ENCODE measurements around the gene POU2F3. TPM values are rescaled to one million over a fixed set of nuclear protein-coding genes. Genes with fewer than 3 reads are reported as not detected.
A peak's percentile ranks its signal among the peaks of the same experiment; 100 is the strongest.

Gene POU2F3
- total and polyA plus RNA-seq, 2 of the 8 experiments (the other 6 are each of a cell fraction or from before 2014, with no cell fraction given): 1.0 to 2.1 TPM

GRCh38 chr11:120236169-120237107, 3.5 kb upstream of the POU2F3 start (continued):
- no peak; the same call in 1 of the 2 replicates for TF ChIP-seq SP4 (IDR thresholded peaks at IDR 0.05; ENCODE audit: low read length)
- TF ChIP-seq CHD1 (IDR thresholded peaks at IDR 0.05; ENCODE audit: low read depth, low read length): no peak
- TF ChIP-seq SUZ12 (IDR thresholded peaks at IDR 0.05; ENCODE audit: low read length): no peak
- no peak for TF ChIP-seq SIN3A (conservative IDR thresholded peaks at IDR 0.05 in 1 of 2, IDR thresholded peaks at IDR 0.05 in 1 of 2; ENCODE audit: low read depth in 1 of 2, low read length in 2 of 2)
- TF ChIP-seq JUN (IDR thresholded peaks at IDR 0.05; ENCODE audit: low read depth, low read length): no peak
- peak; percentile 94 for TF ChIP-seq TBP (IDR thresholded peaks at IDR 0.05; ENCODE audit: low read depth, low read length)
- TF ChIP-seq ATF3 (IDR thresholded peaks at IDR 0.05; ENCODE audit: insufficient read depth, low read depth, low read length): no peak
- TF ChIP-seq EP300 (IDR thresholded peaks at IDR 0.05; ENCODE audit: borderline replicate concordance in 1 of 2, low read depth in 2 of 2, low read length in 2 of 2): 0 out of 3 replicates have a peak, but pooled peaks of 1 of the 2 experiments have one; percentile 16
- no peak for TF ChIP-seq YY1 (IDR thresholded peaks at IDR 0.05; ENCODE audit: low read depth, low read length)
- 0 out of 2 replicates have a peak, but pooled peaks have one; percentile 26 for TF ChIP-seq TCF12 (IDR thresholded peaks at IDR 0.05; ENCODE audit: low read depth, low read length)
- no peak for TF ChIP-seq PHF8 (conservative IDR thresholded peaks at IDR 0.05; ENCODE audit: low read depth, low read length)
- TF ChIP-seq POLR2A (IDR thresholded peaks at IDR 0.05; ENCODE audit: control extremely low read depth in 1 of 2, low read depth in 2 of 2, low read length in 2 of 2): peak in 1 of 2 experiments; percentile 99; a peak in 2 of 3 replicates
- TF ChIP-seq SIX5 (IDR thresholded peaks at IDR 0.05; ENCODE audit: low read depth, low read length): no peak
- TF ChIP-seq TAF7 (optimal IDR thresholded peaks at IDR 0.05; ENCODE audit: borderline replicate concordance, low read depth, low read length): peak; percentile 100
- TF ChIP-seq RXRA (IDR thresholded peaks at IDR 0.05; ENCODE audit: insufficient read depth, low read depth, low read length): no peak
- no peak for TF ChIP-seq CTBP2 (IDR thresholded peaks at IDR 0.05; ENCODE audit: borderline replicate concordance, insufficient read depth, insufficient read length, low read length)
- TF ChIP-seq GTF2F1 (IDR thresholded peaks at IDR 0.05; ENCODE audit: borderline replicate concordance, low read depth, low read length): peak; percentile 93; the same call in 1 of the 2 replicates
- TF ChIP-seq POU5F1 (IDR thresholded peaks at IDR 0.05; ENCODE audit: low read depth, low read length): no peak
